ENCODE data around the gene KANSL3.

DNA sequence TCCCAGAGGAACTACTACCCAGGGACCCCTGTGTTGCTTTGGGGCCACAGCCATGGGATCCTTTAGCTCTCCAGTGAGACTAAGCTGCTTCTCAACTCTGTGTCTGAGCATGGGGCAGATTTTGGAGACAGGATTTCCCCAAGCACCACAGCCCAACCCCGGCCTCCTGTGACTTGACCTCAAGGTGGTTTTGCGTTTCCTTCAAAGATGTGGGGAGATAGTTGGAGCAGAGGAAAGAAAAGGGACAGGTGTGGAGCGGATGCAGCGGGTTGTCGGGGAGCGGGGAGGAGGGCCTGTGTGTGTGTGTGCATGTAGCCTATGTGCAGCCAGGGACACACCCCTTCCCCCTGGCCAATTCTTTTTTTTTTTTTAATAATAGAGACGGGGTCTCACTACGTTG is 91.3 kb downstream of the KANSL3 start:
- TF ChIP-seq CTCF (IDR thresholded peaks at IDR 0.05) (no peak), POLR2A (IDR thresholded peaks at IDR 0.05) (no peak)

Data from adrenal gland (tissue), 5 donors.